HG03196 (cell line): Measurements from ENCODE around the gene PPP1R9A.

Experiments used
- ATAC-seq: cut with Tn5 transposase; IDR thresholded peaks from one replicate; pipeline ENCODE4 v1.9.1; 2021; ENCODE audit not compliant: unreplicated experiment

Gene PPP1R9A

DNA sequence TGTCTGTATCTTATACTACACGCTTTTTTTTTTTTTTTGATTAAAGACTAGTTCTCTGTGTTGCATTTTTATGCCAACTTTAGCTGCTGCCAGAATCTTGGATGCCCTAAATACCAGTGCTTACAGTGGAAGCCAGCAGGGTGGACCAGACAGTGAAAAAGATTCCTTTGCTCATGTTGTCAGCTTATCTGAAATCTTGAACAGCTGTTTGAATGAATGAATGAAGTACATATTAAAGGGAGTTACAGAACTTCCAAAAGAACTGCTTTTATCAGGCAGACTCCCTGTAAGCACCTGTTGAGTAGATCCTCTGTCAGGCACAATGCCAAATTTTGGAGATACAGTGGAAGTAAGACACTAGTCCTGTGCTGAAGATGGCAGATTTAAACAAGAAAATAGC, 184.9 kb downstream of the PPP1R9A start:
- no peak for ATAC-seq

DNA sequence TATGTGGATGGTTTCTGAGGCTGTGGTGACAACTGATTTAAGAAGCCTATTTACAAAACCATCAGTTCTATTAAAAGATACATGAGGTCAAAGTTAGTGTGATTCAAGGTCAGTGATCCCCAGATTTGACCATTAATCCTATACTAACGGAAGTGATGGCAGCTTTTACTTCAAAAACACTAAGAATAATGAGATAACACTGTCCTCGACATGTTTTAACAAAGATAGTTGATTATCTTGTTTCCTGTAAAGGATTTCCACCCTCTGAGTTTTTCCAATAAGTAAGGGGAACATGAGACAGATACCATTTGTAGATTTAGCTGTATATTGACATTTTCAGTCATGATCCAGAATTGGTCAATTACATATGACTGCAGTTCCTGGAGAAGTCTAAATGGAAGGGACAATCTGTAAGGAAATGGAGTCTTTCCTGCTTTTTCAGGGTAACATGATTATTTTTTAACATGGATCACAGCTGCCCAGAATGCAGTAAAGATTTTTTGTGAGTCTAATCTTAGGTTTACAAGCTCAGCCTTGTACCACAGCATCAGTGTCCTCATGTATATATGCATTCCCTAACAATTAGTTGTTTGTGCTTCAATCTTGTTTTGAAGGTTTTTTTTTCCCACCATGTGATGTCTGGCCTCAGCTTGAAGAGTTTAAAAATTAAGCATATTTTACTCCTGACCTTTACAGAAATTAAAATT, 188.0 kb downstream of the PPP1R9A start:
- no peak for ATAC-seq

DNA sequence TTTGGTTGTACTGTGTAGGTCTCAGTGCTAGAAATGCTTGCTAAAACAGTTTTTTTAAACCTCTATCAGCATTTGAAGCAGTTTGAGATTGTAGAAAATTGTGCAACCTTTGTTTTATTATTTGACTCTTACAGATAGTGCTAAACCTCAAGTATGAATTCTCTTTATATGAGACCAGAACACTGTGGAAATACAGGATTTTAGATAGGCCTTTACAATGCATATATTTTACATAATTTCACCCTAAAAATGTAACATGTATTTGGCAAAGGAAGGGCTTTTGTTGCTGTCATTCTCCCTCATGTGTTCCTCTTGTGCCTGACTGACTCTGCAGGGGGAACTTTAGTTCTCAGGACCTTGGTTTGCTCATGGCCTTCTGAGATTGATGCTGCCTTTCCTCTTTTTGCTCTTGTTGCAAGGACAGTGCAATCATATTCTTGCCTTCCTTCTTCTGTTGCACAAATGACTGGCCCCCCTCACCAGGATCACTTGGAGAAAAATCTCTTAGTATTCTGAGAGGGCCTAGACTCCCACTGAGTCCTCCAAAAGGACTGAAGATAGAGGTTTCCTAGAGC, 188.7 kb downstream of the PPP1R9A start:
- ATAC-seq: no peak

DNA sequence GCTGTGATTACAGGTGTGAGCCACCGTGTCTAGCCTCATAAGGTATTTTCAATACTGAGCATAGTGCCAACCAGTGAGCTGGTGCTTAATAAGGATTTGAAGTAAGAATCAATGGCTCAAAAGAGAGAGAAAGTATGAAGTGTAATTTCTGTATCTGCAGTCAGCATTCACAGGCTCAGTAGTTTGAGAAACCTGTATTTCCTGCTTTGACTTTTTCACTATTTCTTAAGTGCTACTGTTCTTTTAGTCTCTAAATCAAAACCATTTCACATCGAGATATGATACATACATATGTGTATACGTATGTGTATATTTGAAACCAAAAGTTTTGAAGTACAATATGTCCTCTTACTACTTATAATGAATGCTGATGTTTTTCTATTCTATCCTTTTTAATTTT, 189.9 kb downstream of the PPP1R9A start:
- ATAC-seq: no peak

DNA sequence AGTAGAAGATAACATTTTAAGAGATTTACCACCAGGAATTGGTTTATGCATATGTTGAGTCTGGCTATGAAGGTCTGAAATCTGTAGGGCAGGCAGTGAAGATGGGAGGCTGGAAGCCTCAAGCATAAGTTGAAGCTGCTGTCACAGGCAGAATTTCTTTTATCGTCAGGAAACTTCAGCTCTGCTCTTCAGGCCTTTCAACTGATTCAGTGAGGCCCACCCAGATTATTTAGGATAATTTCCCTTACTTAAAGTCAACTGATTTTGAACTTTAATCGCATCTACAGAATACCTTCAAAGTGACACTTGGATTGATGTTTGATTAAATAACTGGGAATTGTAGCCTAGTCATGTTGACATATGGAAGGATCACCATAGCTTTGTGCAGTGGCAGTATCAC, 190.5 kb downstream of the PPP1R9A start:
- ATAC-seq: no peak

DNA sequence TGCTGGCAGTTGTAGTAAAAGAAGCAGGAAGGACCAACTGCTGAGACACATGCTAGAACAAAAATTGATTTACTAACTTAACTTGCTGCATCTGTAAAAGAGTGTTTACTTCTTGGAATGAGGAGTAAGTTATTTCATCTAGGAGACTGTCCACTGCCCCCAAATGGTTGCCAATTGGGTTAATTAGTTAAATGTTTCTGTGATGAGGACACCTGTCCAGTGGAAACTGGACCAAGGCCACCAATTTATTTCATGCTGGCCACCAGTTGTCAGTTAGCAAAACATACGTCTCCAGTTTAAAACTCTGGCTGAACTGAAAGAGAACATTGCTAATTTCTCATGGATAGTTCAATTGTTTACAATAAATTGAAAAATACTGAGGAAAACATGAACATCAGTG, 191.7 kb downstream of the PPP1R9A start:
- no peak for ATAC-seq

DNA sequence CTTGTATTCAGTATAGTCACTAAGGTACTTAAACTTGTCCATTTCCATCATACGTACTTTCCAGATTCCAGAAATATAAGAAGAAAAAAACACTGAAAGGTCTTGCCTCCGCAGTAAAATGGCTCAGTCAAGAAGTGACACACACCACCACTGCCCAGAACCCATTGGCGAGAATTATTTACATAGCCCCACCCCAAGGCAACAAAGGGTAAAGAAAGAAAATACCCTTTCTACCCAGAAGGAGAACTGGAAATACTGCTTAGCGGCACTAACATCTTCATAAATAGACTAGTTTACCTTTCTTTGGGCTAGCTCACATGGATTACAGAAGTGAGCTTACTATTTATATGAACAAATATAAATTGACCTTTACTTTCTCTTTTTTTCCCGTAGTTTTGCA, 194.0 kb downstream of the PPP1R9A start:
- no peak for ATAC-seq

DNA sequence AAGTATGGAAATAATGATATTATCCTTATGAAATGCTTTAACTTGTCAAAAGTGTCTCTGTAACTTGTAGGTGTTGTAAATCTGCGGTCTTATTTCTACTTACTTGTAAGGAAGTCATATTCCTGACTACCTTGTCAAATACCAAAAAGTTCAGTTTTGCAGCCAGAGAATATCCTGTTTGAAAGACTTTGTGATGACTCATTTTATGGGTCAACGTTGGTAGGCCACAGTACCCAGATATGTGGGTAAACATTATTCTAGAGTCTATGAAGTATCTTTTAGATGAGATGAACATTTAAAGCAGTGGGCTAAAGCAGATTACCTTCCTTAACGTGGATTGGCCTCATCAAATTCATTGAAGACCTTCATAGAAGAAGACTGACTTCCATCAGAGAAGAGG, 195.3 kb downstream of the PPP1R9A start:
- ATAC-seq: no peak

DNA sequence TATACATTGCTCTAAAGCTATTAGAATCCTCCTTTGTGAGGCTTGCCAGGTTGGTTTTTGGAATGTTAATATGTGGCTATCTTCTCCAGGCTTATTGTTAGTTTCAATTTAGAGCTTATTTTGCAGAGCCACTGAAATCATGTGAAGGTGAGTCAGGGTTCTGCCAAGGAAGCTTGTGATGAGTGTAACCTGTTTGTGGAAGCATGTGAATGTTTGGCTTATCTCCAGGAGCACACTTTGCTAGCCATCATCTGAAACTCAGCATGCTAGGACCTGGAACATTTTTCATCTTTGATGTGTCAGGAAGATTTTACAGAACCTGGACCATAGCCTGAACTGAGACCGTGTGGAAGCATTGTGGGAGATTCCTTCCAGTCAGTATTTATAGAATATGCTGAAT, 197.3 kb downstream of the PPP1R9A start:
- no peak for ATAC-seq

DNA sequence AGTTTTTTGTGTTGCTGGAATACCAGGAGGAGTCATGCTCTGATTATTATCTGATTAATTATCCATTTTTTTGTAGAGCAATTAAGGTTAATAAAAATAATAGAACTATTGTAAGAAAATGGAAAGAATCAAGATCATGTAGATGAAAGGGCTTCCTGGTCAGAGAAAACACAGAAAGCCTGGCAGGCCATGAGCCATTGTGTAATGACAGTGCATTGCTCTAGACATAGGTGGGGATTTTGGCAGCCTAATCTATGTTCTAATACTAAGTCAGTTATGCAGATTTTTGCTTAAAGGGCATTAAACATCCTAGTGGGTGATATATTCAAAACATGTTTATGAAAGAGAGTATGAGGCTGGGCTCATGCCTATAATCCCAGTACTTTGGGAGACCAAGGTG, 198.2 kb downstream of the PPP1R9A start:
- ATAC-seq: no peak

DNA sequence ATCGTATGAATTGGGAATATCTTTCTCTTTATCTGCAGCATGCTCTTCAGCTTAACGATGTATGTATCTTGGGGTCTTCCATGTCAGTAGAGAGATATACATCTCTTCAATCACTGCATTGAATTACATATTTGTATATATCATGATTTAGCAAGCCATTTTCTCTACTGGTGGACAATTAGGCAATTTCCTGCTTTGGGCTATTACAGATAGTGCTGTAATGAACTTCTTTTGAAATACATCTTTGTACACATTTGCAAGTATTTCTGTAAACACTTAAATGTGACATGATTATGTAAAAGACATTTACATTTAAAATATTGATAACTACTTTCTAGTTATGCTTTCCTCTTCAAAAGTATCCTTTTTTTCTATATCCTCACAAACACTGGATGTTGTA, 199.0 kb downstream of the PPP1R9A start:
- no peak for ATAC-seq

DNA sequence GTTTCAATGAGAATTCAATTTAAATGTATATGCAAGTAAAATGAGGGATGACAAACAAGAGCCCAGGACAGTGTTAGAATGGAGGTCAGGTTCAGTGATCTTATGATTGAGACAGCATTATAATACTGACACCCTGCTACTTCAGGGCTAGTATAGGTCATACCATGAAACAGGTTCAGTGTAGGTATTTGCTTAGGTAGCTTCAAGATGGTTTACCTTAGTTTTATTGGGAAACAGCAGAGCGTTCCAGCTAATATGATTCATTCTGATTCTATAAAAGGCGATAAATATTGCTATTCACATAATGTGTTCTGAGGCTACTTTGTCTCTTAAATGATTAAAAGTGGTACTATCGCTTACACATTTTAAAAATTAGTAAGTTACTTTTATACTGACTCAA, 203.3 kb downstream of the PPP1R9A start:
- no peak for ATAC-seq

DNA sequence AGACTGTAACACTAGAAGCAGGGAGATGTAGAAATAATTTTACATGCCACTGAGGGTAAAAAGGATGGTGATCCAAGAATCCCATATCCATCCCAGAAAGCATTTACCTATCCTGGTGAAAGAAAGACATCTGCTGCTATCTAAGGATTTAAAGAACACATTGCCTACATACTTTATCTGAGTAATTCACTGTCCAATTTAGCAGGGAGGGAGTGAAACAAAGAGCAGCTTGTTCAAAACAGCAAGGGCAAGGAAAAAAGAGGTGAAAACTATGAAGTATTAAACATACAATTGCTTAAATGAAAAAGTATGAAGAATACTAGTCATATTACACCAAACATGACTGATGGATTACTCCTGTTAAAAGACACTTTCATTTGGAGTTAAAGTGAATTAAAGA, 206.2 kb downstream of the PPP1R9A start:
- no peak for ATAC-seq

DNA sequence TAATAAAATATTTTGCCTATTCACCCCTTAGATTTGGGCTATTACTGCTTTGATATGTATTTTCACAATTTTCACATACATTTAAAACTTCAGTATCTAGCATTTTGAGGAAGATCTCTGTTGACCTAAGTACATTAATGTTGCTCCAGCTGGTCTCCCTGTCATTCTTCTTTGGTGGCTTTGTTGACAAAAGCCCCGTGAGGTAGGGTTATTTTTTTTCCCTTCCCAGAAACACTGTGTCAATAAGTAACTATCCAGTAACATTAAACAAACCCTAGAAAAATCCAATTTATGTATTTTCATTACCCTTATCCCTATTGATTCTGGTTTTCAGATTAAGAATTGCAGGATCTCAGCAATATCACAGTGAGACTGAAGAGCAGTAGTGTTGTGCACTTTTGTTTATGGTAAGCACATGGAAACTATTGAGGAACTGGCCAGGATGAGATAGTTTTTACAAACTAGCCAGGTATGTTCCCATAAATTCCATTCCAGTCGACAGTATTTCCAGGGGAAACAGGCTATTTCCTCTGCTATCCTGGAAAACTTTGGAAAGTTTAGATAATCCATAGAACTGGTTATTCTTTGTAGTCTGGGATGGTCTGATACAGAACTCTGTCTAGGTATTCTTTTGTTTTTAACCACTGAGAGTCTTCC, 218.8 kb downstream of the PPP1R9A start:
- ATAC-seq: no peak

DNA sequence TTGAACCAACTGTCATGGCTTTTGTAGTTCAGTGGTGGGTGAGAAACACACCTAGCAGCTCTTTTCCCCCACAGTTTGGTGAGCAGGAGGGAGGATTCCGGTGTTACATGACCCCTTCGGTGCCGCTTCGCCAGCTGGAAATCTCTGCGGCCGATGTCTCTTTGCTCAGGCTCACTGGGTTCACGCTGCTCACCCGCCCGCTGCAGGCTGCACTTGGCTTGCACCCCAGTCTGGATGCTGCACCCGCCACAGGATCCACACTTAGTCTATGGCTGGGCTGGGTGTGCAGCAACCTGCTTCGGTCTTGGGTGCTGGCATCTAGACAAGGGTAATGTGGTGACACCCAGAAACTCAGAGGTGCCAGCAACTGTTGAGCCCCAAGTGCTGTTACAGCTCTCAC, 225.1 kb downstream of the PPP1R9A start:
- no peak for ATAC-seq

DNA sequence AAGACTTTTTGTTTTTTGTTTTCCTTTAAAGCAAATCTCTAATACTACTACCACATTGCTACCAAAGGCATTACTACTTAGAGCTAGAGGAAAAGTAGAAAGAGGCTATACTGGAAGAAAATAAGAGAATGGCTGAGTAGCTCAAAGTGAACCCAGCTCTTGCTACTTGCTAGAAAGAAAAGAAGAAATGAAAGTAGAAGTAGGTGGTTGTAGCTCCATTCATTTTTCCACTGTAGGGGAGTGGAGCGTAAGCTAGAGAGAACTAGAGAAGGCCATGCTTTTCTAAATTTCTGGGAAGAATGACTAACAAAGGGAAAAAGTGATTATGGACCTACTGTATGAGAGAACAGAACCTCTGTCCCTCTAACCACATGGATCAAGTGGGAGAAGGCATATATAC, 232.5 kb downstream of the PPP1R9A start:
- no peak for ATAC-seq

DNA sequence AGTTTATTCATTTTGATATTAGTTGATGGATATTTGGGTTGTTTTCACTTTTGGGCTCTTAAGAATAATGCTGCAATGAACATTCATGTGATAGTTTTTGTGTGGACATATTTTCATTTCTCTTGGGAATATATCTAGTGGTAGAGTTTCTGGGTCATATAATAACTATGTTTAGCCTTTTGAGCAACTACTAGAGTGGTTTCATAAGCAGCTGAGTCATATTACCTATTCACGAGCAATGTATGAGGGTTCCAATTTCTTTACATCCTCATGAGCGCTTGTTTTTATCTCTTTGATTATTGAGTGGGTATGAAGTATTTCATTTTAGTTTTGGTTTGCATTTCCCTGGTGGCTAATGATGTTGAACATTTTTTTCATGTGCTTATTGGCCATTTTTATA, 234.4 kb downstream of the PPP1R9A start:
- ATAC-seq: no peak

DNA sequence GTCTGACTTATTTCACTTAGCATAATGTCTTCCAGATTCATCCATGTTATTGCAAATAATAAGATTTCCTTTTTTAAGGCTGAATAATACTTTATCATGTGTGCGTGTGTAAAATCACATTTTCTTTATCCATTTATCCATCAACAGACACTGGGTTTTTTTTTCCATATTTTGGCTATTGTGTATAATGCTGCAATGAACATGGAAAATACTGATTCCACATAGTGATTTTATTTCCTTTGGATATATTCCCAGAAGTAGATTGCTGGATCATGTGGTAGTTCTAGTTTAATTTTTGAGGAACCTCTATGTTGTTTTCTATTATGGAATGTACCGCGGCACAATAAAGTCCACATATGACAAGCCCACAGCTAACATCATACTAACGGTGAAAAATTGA, 236.9 kb downstream of the PPP1R9A start:
- ATAC-seq: no peak

DNA sequence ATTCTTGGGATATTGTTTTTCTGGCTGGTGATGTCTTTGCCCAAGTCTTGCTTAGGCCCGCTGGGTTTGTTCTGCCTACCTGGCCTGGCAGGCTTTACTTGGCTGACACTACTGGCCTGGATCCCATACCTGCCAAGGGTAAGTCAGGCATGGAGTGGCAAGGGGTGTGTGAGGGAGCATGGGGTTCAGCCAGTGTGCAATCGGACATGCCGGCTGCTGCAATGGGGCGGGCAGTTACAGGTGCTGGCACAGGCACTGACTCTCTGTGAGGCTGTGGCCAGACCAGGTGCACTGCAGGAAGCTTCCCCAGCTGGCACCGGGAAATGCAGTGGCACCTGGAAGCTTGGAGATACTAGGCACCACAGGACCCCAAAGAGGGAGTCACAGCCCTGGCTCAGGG, 248.6 kb downstream of the PPP1R9A start:
- no peak for ATAC-seq

DNA sequence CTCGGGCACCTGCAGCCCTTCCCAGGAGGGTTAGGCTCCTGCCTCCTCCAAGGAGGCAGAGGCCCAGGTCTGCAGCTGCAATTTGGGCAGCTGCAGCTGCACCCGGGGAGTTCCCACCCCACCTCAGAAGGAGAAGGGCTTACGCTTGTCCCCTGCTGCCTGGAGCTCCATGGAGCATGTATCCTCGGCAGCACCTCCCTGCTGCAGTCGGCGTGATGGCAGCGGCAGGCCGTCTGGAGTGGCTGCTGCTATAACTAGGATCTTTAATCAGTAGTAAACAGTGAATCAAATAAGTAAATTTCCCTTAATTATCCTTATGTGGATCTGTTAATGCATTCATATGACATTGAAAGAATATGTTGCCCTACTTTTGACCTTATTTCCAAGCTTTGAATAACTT, 250.0 kb downstream of the PPP1R9A start:
- ATAC-seq: no peak

DNA sequence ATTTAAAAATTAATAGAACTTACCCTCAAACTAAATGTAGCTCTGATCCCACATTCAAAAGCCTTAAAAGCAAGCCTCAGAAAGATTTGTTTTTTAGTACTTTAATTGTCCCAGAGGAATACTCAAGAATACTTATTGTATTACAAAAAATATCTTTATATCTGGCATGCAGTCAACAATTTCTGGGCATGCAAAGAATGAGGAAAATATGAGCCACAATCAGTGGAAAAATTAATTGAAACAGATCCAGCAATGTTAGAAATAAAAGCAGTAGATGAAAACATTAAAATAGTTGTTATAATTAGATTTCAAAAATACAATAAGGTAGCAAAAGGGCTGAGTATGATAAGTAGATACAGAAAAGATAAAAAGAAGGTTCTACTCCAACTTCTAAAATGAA, 262.3 kb downstream of the PPP1R9A start:
- ATAC-seq: no peak

DNA sequence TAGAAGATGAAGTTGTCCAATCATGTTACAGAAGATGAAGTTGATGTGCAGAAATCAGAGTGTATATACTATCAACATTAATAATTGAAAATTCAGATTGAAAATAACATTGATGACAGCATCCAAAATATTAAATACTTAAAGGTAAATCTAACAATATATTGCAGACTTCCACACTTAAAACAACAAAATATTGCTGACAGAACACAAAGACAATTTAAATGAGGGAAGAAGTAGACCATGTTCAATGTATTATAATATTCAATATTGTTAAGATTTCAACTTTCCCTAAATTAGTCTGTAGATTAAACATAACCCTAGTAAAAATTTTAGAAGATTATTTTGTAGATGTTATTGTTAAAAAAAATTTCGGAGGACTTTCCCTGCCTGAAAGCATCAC, 265.0 kb downstream of the PPP1R9A start:
- no peak for ATAC-seq

DNA sequence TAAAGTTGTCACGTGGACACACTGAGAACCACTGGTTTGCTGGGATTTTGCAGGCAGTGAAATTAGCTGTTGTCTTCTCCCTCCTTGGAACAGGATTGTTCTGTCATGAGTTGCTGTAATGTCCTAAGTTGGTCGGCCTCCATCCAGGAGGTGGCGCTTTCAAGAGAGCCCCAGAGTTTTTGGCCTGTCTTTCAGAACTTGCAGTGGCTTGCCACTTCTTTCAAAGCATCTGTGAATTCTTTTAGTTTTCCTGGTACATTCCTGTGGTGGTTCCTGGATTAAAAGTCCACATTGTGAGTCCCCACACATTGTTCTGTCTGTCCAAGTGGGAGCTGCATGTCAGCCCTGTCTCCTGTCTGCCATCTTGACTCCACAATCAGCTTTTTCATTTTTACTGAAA, 283.1 kb downstream of the PPP1R9A start:
- no peak for ATAC-seq
